NOMO-1 treated with dmso at 0.1 percent for 144 hours (cell line): ENCODE results near the gene TAF5.
"Not testable (repeated sequence)": the region's sequence is repeated elsewhere in the genome, so short reads cannot be mapped to it uniquely, and the experiment has no call there.

ENCODE experiments used
- DNase-seq: peaks from one replicate; lab custom pipeline; 2025; ENCODE audit not compliant: unreplicated experiment; lab: John Stamatoyannopoulos, UW

Gene TAF5

GRCh38 chr10:103397191-103397825 lies 29.5 kb downstream of the TAF5 start:
- DNase-seq = no peak

GRCh38 chr10:103413564-103413963 lies 45.8 kb downstream of the TAF5 start:
- DNase-seq = no peak

GRCh38 chr10:103415581-103415980 lies 47.8 kb downstream of the TAF5 start:
- no peak for DNase-seq

GRCh38 chr10:103416436-103417147 lies 48.8 kb downstream of the TAF5 start:
- no peak for DNase-seq

- DNase-seq = not testable (repeated sequence)
Measured at GRCh38 chr10:103417148-103417469, 49.3 kb downstream of the TAF5 start.

GRCh38 chr10:103417601-103418000 lies 49.8 kb downstream of the TAF5 start:
- no peak for DNase-seq

- DNase-seq = no peak
Measured at GRCh38 chr10:103419101-103419500, 51.3 kb downstream of the TAF5 start.

- no peak for DNase-seq
Measured at GRCh38 chr10:103423748-103424147, 56.0 kb downstream of the TAF5 start.

- no peak for DNase-seq
Measured at GRCh38 chr10:103427866-103428265, 60.1 kb downstream of the TAF5 start.

GRCh38 chr10:103428989-103429643 lies 61.3 kb downstream of the TAF5 start:
- no peak for DNase-seq

GRCh38 chr10:103429647-103430046 lies 61.9 kb downstream of the TAF5 start:
- DNase-seq = no peak

- no peak for DNase-seq
Measured at GRCh38 chr10:103431902-103432301, 64.1 kb downstream of the TAF5 start.

- DNase-seq = no peak
Measured at GRCh38 chr10:103433858-103434257, 66.1 kb downstream of the TAF5 start.
